ENCODE data around the gene CPED1.
"Not testable (repeated sequence)": the region's sequence is repeated elsewhere in the genome, so short reads cannot be mapped to it uniquely, and the experiment has no call there.

CPED1 gene

GRCh38 chr7:121197455-121197854 lies 208.9 kb downstream of the CPED1 start:
- no peak for DNase-seq

DNA sequence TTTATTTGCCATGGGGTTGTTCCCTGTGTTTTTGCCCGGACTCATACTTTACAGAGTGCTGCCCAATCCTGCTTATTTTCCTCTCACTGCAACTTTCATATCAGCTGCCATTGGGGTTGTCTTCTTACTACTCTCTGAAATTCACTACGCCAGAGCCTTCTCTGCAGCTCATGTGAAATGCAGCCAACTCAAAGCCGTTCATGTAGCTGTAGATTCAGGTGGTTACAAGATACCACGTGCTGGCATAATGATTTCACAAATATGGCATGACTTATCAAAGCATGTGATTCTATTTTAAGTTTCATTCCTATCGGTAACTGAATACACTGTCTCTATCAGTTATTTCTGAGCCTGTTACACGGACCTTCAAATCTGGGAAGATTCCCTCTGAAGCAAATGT lies 210.0 kb downstream of the CPED1 start:
- DNase-seq = no peak

DNA sequence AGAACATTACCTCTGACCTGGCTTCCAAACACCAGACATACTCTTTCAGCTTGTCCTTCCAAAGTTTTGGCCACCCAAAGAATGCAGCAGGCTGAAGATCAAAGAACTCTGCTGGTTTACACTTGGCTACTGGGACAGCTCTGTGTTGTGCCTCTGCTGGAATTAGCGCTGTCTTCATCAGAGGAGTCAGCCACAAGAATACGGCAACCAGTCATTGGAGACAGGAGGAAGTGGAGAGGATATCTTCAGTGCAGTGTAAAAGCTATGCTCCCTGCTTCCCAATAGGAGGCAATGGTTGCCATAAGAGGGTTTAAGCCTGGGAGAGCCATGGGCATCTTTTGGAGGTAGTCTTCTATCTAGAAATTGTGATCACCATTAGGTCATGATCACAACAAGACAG lies 213.6 kb downstream of the CPED1 start:
- DNase-seq = no peak

- no peak for DNase-seq
Observed at GRCh38 chr7:121202834-121203233, 214.3 kb downstream of the CPED1 start.

GRCh38 chr7:121204537-121204936 lies 216.0 kb downstream of the CPED1 start:
- no peak for DNase-seq

GRCh38 chr7:121205777-121206176 lies 217.3 kb downstream of the CPED1 start:
- no peak for DNase-seq

DNA sequence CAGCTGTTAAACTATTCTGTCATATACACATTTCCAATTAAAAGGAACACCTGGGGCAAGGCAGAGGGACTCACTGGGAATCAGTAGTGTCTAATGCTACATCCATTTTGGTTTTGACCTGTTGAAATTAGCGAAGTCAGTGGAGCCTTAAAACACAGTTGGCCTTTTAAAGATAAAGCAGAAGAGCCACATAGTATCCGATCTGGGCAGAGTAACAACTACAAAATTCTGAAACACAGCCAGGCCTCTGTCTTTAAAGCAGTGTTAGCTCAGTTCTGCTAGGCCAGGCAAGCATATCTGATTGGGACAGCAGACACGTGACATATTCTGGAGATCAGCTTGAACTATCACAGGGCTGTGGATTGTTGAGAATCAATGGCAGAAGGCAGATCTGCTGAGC lies 222.7 kb downstream of the CPED1 start:
- no peak for DNase-seq

DNA sequence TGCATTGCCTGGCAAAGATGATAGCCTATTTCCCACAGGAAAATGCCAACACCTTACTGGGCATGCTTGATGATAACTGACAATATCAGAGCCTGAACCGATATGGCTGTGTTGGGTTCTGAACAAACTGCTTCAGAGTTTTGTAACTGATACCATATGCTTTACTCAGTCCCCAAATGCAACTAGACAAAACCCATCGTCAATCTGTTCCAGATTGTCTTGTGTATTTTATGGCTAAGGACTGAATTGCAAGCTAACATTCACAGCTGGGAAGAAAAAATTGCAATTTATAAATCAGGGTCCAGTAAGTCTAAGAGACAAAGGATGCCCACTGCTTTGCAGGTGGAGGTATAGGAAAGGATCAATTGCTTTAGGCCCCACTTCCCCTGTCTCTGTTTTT lies 223.5 kb downstream of the CPED1 start:
- DNase-seq = no peak

DNA sequence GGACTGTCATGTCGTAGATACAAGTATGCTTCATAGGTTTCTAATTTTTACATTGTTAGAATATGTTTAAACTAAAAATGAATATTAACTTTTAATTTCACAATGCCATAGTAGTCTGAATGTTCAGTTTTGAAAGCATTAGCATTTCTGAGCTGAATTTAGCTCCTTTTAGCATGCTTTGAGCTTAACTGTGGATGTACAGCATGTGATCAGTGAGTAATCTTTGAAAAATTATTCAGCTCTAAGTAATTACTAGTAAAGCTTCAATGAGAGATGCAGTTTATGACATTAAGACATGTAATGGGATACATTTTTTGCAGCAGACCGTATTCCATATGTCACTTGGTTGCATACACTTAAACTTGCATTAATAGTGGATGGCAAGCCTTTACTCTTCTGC lies 226.1 kb downstream of the CPED1 start:
- no peak for DNase-seq

- no peak for DNase-seq
Observed at GRCh38 chr7:121219026-121219425, 230.5 kb downstream of the CPED1 start.

GRCh38 chr7:121221108-121221507 lies 232.6 kb downstream of the CPED1 start:
- DNase-seq = not testable (repeated sequence)

DNA sequence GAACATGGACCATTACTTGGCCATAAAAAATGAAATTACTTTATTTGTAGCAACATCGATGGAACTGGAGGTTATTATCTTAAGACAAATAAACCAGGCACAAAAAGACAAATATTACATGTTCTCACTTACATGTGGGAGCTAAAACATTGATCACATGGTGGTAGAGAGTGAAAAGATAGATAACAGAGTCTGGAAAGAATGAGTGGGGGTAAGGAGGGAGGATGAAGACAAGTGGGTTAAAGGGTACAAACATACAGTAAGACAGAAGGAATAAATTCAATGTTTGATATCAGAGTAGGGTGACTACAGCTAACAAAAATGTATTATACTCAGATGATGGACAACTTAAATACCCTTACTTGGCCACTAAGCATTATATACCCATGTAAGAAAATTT lies 240.3 kb downstream of the CPED1 start:
- no peak for DNase-seq

DNA sequence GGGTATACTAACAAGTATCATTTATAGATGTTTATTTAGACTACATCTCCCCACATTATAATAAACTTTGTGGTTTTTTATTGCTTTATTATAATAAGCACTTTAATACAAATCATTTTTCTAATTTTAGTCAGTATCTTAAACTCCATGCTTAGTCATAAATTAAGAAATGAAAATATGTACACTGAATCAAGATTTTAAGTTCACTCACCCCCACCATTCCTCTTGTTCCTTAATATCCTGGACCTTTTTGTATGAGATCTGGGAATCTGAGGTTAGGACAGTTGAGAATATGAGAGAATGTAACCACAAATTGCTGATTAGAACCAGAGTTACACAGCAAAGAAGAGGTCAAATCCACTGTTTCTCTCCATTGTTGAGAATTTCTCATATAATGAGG lies 246.7 kb downstream of the CPED1 start:
- no peak for DNase-seq

- no peak for DNase-seq
Observed at GRCh38 chr7:121237601-121238000, 249.1 kb downstream of the CPED1 start.

GRCh38 chr7:121244120-121244870 lies 255.8 kb downstream of the CPED1 start:
- DNase-seq = no peak

- not testable (repeated sequence) for DNase-seq
Observed at GRCh38 chr7:121251367-121251766, 262.9 kb downstream of the CPED1 start.

DNA sequence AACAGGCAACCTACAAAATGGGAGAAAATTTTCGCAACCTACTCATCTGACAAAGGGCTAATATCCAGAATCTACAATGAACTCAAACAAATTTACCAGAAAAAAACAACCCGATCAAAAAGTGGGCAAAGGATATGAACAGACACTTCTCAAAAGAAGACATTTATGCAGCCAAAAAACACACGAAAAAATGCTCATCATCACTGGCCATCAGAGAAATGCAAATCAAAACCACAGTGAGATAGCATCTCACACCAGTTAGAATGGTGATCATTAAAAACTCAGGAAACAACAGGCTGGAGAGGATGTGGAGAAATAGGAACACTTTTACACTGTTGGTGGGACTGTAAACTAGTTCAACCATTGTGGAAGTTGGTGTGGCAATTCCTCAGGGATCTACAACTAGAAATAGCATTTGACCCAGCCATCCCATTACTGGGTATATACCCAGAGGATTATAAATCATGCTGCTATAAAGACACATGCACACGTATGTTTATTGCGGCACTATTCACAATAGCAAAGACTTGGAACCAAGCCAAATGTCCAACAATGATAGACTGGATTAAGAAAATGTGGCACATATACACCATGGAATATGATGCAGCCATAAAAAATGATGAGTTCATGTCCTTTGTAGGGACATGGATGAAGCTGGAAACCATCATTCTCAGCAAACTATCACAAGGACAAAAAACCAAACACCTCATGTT lies 264.2 kb downstream of the CPED1 start:
- DNase-seq = not testable (repeated sequence)

DNA sequence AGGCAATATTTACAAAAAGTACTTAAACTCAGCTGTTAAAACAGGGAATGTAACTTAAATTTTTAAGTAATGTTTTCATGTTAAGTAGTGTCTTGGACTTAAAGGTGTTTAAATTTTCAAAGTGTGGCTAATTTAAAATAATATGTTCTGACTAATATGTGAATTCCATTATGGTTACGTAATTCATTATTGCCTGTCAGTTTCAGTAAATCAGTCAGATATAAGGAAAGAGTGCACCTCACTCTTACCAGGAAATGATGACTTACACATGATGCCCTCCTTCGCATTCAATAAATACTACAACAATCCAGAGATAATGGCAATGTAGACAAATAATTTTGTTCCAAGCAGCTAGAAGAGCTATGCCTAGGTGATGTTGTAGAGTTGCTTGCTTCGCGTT lies 271.3 kb downstream of the CPED1 start:
- DNase-seq = no peak

- no peak for DNase-seq
Observed at GRCh38 chr7:121261207-121261884, 272.8 kb downstream of the CPED1 start.

- DNase-seq = no peak
Observed at GRCh38 chr7:121262221-121262620, 273.7 kb downstream of the CPED1 start.

GRCh38 chr7:121262969-121263368 lies 274.5 kb downstream of the CPED1 start:
- no peak for DNase-seq

DNA sequence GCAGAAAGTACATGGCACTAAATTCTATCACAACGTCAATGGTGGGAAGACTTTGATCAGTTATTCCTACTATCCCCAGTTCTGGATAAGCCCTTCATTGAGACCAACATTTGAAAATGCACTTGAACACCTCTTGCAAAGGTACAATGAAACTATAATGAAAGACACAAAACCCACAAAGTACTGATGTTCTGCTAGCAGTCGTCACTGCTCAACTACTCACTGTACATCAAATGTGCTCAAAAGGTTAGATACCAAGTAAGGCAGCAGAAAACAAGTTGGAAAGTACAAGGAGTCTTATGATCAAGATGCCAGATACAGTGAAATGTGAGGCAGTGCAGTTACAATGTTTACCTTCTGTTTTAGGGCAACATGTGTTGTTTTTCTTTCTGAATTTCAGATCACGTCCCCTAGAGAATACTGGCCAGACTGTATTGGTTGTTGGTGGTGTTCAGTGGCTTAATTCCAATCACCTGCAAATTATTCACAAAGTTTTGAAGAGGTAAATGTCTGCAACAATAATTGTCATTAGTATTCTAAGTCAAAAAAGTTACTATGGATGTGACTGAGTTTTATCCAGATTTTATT lies 277.9 kb downstream of the CPED1 start:
- no peak for DNase-seq

DNA sequence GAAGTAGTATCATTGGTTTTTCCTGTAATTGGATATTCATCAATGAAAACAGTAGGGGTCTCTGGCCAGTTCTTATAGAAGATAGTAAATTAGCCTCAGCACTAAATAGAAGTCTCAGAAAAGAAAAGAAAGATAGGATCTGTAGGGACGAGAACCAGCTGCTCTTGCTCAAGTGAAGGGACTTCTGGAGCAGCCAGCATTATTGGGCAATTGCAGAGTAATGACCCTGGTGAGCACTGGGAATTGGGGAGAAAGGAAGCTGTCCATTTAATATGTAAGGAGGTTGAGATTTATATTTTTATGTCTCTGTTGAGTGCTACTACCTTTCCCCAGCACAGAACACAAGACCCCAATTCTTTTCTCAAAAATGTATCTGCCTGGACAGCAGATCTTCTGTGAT lies 279.1 kb downstream of the CPED1 start:
- DNase-seq = no peak

- no peak for DNase-seq
Observed at GRCh38 chr7:121269798-121270197, 281.3 kb downstream of the CPED1 start.

Data from NCI-H345 (cell line).